GM18870 (cell line): Measurements from ENCODE around the gene PDZD4.

Experiments
- ATAC-seq: cut with Tn5 transposase; IDR thresholded peaks from one replicate; pipeline ENCODE4 v1.9.1; 2021; ENCODE audit warnings: moderate library complexity; ENCODE audit not compliant: unreplicated experiment

PDZD4 gene

GRCh38 chrX:153814591-153815315 is 15.6 kb downstream of the PDZD4 start:
- ATAC-seq = no peak

- ATAC-seq = no peak
These were observed 17.2 kb downstream of the PDZD4 start for GRCh38 chrX:153813161-153813560.

- no peak for ATAC-seq
These were observed 18.1 kb downstream of the PDZD4 start for GRCh38 chrX:153812220-153812619.

- ATAC-seq = no peak
These were observed 22.4 kb downstream of the PDZD4 start for GRCh38 chrX:153807976-153808375.

GRCh38 chrX:153806999-153807575 is 23.3 kb downstream of the PDZD4 start:
- no peak for ATAC-seq

GRCh38 chrX:153805436-153805835 is 24.9 kb downstream of the PDZD4 start:
- ATAC-seq = no peak

GRCh38 chrX:153804621-153805020 is 25.7 kb downstream of the PDZD4 start:
- no peak for ATAC-seq

- ATAC-seq = no peak
These were observed 26.2 kb downstream of the PDZD4 start for GRCh38 chrX:153804100-153804595.

GRCh38 chrX:153803211-153804099 is 26.9 kb downstream of the PDZD4 start:
- ATAC-seq = no peak

- no peak for ATAC-seq
These were observed 27.8 kb downstream of the PDZD4 start for GRCh38 chrX:153802513-153803045.

GRCh38 chrX:153801669-153802068 is 28.7 kb downstream of the PDZD4 start:
- ATAC-seq = no peak

- ATAC-seq = no peak
These were observed 29.6 kb downstream of the PDZD4 start for GRCh38 chrX:153800746-153801145.

- no peak for ATAC-seq
These were observed 30.1 kb downstream of the PDZD4 start for GRCh38 chrX:153800177-153800722.

GRCh38 chrX:153799326-153799725 is 31.0 kb downstream of the PDZD4 start:
- ATAC-seq = no peak

GRCh38 chrX:153797415-153798015 is 32.8 kb downstream of the PDZD4 start:
- ATAC-seq = no peak

GRCh38 chrX:153794897-153795816 is 35.2 kb downstream of the PDZD4 start:
- no peak for ATAC-seq

- peak; percentile 69 for ATAC-seq
These were observed 36.1 kb downstream of the PDZD4 start, which contains the start of the genes IDH3G and SSR4 for GRCh38 chrX:153794018-153794896. TSS of gene IDH3G (minus strand) at chrX:153794375. CDS start at chrX:153794326, 49 bp downstream. TSS of gene SSR4 (plus strand) at chrX:153794668. CDS start at chrX:153794688, 20 bp downstream.

GRCh38 chrX:153793291-153793690 is 37.1 kb downstream of the PDZD4 start:
- no peak for ATAC-seq
